Bronchial epithelial cell (primary cell): Measurements from ENCODE around the gene DUSP18. TPM values are rescaled to one million over a fixed set of nuclear protein-coding genes. Genes with fewer than 3 reads are reported as not detected.

Experiments used
- DNase-seq: peaks from one replicate; pipeline ENCODE4 v3.0.0-alpha.2; 2010; ENCODE audit warnings: low read depth
- FAIRE-seq: peaks from 2 replicates; lab custom pipeline; 2011; peaks lifted over from hg19 to GRCh38; lab: Jason Lieb, UNC
- H3K27me3 ChIP-seq: 2 replicates; pipeline ENCODE4 v1.5.1; 2011; ENCODE audit warnings: low read length; ENCODE audit not compliant: control insufficient read depth, insufficient read depth
- H3K36me3 ChIP-seq: 2 replicates; pipeline ENCODE4 v1.5.1; 2011; ENCODE audit warnings: low read length; ENCODE audit not compliant: control insufficient read depth, insufficient read depth
- H3K4me3 ChIP-seq: 2 replicates; pipeline ENCODE4 v1.5.1; 2011; ENCODE audit warnings: mild to moderate bottlenecking, low read depth, low read length, control low read depth
- CTCF ChIP-seq: IDR thresholded peaks from 2 replicates; pipeline ENCODE4 v1.5.1; 2011; ENCODE audit warnings: mild to moderate bottlenecking, moderate library complexity, low read length, control low read depth, inconsistent platforms; ENCODE audit not compliant: insufficient read depth, severe bottlenecking
- total RNA-seq: library from RNA; depleted of rRNA; stranded (reverse); fragments of >200 nt; gene quantifications from 2 replicates; pipeline ENCODE4 v1.2.1, GENCODE V29; 2014

DUSP18 gene
- total RNA-seq, 1 donor from 2014 or later: 5.3 TPM

GRCh38 chr22:30694640-30695350 lies 27.1 kb upstream of the DUSP18 start, which contains the start of gene OSBP2:
Gene OSBP2, plus strand, starts transcription at chr22:30694874. Its CDS starts 36 bp downstream, at chr22:30694910.
- FAIRE-seq (no peak), DNase-seq (no peak)
- Histone ChIP-seq H3K27me3 (peaks cover 3% of the 10 kb centered on the region), H3K4me3 (peak within 1 kb of the TSS; percentile 48), H3K36me3 (no peaks in the 10 kb centered on the region)
- peak; percentile 9 for TF ChIP-seq CTCF

- DNase-seq: peak; percentile 13
- no peak for TF ChIP-seq CTCF
- no peaks in the 10 kb centered on the region for H3K36me3 ChIP-seq
- FAIRE-seq: no peak
- H3K4me3 ChIP-seq: peak overlapping the region; percentile 48
- H3K27me3 ChIP-seq: peaks cover 3% of the 10 kb centered on the region
Observed at GRCh38 chr22:30694171-30694639, 26.5 kb upstream of the DUSP18 start.

GRCh38 chr22:30691204-30691603 lies 23.5 kb upstream of the DUSP18 start:
- DNase-seq (no peak), FAIRE-seq (no peak)
- no peak overlapping the region for H3K4me3 ChIP-seq
- H3K36me3 ChIP-seq: no peaks in the 10 kb centered on the region
- peaks cover 3% of the 10 kb centered on the region for H3K27me3 ChIP-seq
- TF ChIP-seq CTCF: no peak

GRCh38 chr22:30689622-30690021 lies 21.9 kb upstream of the DUSP18 start:
- Histone ChIP-seq H3K27me3 (no peaks in the 10 kb centered on the region), H3K36me3 (no peaks in the 10 kb centered on the region), H3K4me3 (no peak overlapping the region)
- TF ChIP-seq CTCF: no peak
- no peak for DNase-seq
- no peak for FAIRE-seq

- TF ChIP-seq CTCF: no peak
- FAIRE-seq: no peak
- Histone ChIP-seq H3K36me3 (no peaks in the 10 kb centered on the region), H3K27me3 (no peaks in the 10 kb centered on the region), H3K4me3 (no peak overlapping the region)
- DNase-seq: no peak
Observed at GRCh38 chr22:30687358-30687757, 19.7 kb upstream of the DUSP18 start.
